Posterior vena cava (tissue), 2 donors: ENCODE measurements around the gene TMEM258. TPM values are rescaled to one million over a fixed set of nuclear protein-coding genes. Genes with fewer than 3 reads are reported as not detected.

ENCODE experiments used
- DNase-seq: peaks from one replicate; pipeline ENCODE4 v3.0.0-alpha.2; 2020; ENCODE audit warnings: low spot score
- intact Hi-C, 2 donors: fragments of 100-400 bp; cut with DNase I; formaldehyde crosslinking; loops; one replicate each; pipeline versions ENCODE4 v1.14.1 to v1.14.2; 2022 to 2023
- total RNA-seq, 2 donors: library from RNA; stranded (reverse); fragmentation: NEBNext Ultra II Directional; extraction: Animal tissue kit (Norgen Biotek cat#: 25700); gene quantifications; one replicate each; pipeline ENCODE4 v1.2.1, GENCODE V29; 2021
- donor health status: DM: yes; HTN: yes; CAD: no.
- donor health status: DM: yes; HTN: yes; CAD: no.

The TMEM258 gene
- total RNA-seq, 2 donors from 2014 or later: 78.2 to 84.7 TPM

GRCh38 chr11:61781585-61781984 lies 10.8 kb downstream of the TMEM258 start:
- no peak for DNase-seq
- intact Hi-C loops: no loop called here

- intact Hi-C loops: no loop called here
- no peak for DNase-seq
Observed at GRCh38 chr11:61780581-61781162, 11.7 kb downstream of the TMEM258 start.

DNA sequence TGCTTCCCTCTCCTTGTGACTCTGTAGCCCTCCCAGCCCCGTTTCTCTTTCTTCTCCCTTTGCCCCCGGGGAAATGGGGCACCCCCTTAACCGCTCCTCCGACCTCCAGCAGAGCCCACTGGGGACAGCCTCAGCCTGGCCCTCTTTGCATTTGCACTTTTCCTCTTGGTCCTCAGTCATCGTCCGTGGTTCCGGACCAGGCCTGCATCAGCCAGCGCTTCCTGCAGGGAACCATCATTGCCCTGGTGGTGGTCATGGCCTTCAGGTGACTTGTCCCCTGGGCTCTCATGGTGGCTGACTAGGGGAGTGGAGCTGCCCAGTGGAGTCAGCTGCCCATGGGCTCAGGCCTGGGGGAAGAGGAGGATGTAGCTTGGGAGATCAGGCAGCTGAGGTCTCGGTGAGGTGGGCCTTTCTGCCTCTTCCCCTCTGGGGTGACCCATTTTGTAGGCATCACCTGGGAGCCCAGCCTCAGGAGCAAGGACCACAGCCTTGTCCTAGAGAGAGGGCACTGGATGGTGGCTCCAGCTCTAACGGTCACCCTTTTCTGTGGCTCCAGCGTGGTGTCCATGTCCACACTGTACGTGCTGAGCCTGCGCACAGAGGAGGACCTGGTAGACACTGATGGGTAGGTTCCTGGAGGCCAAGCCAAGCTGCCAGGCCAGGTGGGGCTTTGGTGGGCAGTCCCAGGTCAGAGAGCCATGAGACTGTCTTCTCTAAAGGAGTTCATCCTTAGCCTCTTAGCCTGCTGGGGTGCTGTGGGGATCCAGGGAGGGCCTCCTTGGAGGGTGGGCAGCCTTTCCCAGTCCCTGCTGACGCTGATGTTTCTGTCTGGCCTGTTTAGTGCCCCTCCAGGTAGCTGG lies 12.5 kb downstream of the TMEM258 start:
- intact Hi-C loops: no loop called here
- no peak for DNase-seq

DNA sequence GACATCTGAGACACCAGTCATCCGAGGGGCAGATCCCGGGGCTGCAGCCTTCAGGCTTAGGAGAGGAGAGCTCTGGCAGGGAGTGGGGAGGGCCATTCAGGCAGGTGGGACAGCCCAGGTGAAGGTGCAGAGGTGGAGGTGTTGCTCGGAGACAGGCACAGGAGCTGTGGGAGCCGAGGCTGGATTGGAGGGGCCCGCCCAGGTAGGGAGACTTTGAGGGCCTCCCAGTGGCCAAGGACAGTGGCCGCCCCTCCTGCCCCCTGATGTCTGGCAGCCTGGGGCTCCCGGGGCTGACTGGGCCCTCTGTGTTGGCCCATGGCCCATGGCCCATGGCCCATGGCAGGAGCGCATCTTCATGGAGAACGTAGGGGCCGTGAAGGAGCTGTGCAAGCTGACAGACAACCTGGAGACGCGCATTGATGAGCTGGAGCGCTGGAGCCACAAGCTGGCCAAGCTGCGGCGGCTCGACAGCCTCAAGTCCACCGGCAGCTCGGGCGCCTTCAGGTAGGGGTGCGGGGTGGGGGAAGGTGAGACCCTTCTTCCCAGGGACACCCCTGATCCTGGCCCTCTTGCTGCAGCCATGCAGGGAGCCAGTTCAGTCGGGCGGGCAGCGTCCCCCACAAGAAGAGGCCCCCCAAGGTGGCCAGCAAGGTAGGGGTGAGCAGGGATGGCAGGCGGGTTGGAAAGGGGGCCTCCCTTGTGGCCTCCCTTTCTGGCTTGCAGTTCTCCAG lies 13.3 kb downstream of the TMEM258 start:
- no peak for DNase-seq
- intact Hi-C loops: no loop called here

DNA sequence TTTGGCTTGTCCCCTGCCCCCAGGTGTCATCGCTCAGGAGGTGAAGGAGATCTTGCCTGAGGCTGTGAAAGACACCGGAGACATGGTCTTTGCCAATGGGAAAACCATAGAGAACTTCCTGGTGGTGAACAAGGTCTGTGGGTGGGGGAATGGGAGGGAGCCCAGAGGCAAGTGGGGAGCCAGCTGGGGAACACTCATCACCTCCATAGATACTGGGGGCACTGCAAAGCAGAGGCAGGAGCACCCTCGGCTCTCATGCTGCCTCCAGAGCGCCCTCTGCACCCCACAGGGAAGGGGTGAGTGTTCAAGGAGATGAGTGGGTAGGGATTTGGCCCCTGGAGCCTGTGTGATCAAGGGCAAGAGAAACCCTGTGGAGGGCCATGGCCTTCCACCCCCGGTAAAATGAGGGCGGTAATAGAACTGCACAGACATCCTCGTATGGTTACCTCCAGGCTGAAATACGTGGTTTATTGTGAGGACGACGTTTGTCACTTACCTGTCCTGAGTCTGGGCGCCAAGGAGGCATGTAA lies 14.0 kb downstream of the TMEM258 start:
- intact Hi-C loops: no loop called here
- DNase-seq: no peak

DNA sequence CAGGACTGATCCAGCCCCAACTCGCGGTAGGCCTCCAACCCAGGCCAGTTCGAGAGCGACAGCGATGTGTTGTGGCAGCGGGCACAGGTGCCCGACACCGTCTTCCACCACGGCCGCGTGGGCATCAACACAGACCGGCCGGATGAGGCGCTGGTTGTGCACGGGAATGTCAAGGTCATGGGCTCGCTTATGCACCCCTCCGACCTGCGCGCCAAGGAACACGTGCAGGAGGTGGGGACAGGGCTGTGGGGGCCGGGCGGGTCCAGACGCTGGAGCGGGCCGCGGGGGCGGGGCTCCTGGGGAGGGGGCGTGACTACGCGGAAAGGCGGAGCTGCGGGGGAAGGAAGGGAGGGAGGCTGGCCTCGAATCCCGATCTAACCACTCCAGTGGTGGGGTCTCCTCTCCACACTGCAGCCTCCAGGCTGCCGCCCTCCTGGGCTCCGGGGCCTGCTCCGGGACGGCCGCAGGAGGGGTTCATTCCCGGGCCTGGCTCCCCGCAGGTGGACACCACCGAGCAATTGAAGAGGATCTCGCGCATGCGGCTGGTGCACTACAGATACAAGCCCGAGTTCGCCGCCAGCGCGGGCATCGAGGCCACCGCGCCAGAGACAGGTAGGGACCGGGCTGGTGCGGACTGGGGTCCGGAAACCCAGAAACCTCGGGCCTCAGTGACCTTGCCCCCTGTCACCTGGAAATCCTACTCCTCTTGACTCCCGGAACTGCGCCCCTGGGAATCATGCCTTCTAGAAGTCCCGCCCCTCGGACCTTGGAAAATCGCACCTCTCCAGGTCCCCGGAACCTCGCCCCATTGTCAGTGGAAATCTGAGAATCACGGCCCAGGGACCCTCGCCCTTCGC lies 14.9 kb downstream of the TMEM258 start:
- no peak for DNase-seq
- intact Hi-C loops: no loop called here

DNA sequence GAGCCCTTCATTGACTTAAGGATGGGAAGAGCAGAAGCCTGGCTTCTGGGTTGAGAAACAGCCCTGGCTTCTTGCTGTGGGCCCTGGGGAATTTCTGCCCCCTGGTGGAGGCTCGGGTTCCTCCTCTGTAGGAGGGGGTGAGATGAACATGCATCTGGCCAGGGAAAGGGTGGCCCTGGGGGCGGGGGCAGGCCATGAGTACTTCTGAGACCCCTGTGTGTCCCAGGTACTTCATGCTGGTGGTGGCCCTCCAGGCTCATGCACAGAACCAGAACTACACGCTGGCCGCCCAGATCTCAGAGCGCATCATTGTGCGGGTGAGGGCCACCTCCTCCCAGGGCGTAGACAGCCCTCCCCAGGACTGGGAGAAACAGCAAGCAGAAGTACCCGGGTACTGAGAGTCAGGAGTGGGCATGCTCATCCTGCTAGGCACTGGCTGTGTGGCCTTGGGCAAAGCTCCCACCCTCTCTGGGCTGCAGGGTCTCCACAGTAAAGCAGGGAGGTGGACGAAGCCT lies 15.8 kb downstream of the TMEM258 start:
- intact Hi-C loops: no loop called here
- no peak for DNase-seq

- DNase-seq: no peak
- intact Hi-C loops: no loop called here
Observed at GRCh38 chr11:61775606-61776554, 16.5 kb downstream of the TMEM258 start.

DNA sequence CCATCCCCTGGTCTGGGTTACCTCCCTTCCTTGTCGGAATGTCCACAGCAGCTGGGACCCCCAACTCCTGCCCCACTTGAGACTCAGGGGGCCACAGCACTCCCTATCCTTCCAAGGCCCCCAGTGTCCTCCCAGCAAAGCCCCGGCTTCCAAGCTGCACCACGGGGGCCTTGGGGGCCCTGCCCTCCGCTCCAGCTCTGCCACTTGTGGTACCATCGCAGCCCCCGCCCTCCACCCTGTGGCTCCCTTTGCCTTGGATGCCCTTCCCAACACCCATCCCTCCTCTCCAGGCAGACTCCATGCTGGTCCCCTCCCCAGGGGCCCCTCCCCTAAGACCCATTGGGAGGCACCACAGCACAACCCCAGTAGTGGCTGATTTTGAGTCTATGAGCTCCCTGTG lies 17.3 kb downstream of the TMEM258 start:
- no peak for DNase-seq
- intact Hi-C loops: no loop called here

- intact Hi-C loops: no loop called here
- DNase-seq: no peak
Observed at GRCh38 chr11:61774411-61774810, 18.0 kb downstream of the TMEM258 start.

- DNase-seq: no peak
- intact Hi-C loops: no loop called here
Observed at GRCh38 chr11:61773809-61774208, 18.6 kb downstream of the TMEM258 start.

- no peak for DNase-seq
- intact Hi-C loops: no loop called here
Observed at GRCh38 chr11:61773356-61773755, 19.0 kb downstream of the TMEM258 start.

- intact Hi-C loops: no loop called here
- no peak for DNase-seq
Observed at GRCh38 chr11:61771985-61772455, 20.4 kb downstream of the TMEM258 start.

- no peak for DNase-seq
- intact Hi-C loops: no loop called here
Observed at GRCh38 chr11:61771195-61771894, 21.1 kb downstream of the TMEM258 start.

DNA sequence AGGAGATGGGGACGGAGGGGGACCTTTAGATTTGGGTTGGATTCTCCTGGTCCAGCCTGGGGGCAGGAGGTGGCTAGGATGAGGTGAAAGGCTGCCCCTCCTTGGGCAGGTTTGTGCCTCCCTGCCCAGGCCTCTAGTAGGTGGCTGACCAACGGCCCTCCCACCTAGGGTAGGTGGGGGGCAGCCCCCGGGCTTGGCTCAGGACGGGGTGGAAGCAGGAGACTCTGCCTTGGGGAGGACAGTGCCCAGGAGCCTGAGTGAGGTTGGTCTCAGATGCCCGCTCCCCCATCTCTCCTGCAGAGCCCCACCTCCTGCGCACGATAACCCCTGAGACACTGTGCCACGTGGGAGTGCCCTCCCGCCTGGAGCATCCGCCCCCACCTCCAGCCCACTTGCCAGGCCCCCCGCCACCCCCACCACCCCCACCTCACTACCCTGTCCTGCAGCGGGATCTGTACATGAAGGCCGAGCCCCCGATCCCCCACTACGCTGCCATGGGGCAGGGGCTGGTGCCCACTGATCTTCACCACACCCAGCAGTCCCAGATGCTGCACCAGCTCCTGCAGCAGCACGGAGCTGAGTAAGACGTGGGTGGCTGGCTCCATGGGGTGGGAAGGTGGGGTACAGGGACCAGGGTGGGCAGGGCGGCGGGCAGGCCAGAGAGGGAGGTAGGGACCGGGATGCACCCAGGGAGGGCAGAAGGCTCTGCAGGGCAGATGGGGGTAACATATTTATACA lies 22.3 kb downstream of the TMEM258 start:
- intact Hi-C loops: no loop called here
- no peak for DNase-seq

DNA sequence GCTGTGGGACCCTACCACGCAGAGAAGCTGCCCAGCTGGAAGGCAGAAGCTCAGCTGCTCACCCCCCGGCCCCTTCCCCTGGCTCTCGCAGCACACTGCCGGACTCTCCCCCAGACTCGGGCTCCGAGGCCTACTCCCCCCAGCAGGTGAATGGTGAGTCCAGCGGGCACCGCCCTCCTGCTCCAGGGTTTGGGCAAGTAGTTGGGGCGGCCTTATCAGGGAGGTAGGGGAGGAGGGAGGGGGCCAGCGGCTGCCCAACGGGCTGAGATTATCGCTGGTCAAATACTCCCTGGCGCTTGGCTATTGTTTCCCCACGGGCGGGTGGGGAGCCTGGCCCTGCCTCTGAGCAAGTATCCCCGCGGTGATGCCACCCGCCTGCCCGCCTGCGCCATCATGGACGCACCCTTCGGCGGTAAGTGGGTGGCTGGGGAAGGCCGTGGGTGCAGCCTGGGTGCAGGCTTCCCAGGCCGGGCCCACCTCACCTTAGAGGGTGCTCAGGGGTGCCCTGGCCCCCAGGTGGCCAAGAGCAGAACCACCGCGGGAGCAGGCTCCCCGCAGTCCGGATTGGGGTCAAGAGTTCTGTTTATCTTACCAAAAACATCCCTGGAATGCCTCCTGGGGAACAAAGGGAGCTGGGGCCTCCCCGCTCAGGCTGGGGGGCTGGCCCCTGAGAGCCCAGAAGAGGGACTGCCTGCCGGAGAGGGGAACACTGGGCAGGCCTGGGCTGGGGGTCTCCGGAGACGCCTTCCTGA lies 23.1 kb downstream of the TMEM258 start:
- no peak for DNase-seq
- intact Hi-C loops: no loop called here
